Right forelimb (tissue), 1 donor: Measurements from ENCODE around the gene CCDC192.
"Not testable (repeated sequence)": the region's sequence is repeated elsewhere in the genome, so short reads cannot be mapped to it uniquely, and the experiment has no call there.

Source experiments
- DNase-seq: peaks from one replicate; pipeline ENCODE4 v3.0.0-alpha.2; 2018

Gene CCDC192

GRCh38 chr5:127769386-127769785 is 66.2 kb downstream of the CCDC192 start:
- DNase-seq: no peak

DNA sequence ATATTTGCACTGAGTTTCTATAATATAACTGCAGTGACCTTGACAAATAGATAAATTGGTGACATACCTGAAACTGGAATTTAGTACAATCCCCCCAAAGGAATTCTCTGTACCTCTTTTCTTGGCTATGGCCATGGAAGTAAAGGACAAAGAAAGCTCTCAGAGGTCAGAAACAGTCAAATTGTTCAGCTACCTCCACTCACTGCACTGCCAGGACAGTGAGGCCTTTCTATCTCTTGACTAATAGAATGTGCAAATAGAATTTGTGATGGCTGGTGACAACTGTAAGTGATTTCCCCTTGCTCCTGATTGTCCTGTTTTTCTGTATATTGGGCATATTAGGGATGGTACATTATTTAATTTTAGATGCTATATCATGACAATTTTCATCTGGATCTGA is 67.1 kb downstream of the CCDC192 start:
- DNase-seq: no peak

DNA sequence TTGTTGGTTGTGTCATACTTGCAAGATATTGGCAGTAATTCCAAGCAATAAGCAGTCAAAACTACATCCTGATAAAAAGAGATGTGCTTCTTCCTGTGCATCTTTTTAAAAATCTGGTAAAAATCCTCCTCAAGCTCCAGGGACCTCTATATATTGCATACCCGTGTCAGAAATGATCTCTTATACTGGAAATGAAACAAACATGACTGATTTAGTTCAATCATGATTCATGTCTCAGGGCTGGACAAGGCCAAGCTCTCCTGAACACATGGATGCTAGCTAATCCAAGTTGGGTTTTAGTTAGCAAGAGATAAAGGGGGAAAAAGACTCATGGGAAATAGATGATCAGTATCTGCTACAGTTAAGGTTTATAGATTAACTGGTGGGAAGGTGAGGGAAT is 69.3 kb downstream of the CCDC192 start:
- DNase-seq: no peak

DNA sequence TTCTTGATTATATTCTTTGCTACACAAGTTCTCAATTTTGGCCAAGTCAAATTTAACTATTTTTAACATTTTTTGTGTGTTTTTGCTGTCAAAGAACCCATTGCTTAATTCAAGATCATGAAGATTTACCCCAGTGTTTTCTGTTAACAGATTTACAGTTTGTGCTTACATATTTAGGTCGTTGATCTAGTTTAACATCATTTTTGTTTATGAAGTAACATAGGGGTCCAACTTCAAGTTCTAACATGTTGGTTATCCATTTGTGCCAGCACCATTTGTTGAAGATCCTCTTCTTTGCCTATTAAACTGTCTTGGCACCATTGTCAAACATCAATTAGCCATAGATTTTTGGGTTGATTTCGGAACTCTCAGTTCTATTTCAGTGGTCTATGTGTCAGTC is 71.0 kb downstream of the CCDC192 start:
- no peak for DNase-seq

DNA sequence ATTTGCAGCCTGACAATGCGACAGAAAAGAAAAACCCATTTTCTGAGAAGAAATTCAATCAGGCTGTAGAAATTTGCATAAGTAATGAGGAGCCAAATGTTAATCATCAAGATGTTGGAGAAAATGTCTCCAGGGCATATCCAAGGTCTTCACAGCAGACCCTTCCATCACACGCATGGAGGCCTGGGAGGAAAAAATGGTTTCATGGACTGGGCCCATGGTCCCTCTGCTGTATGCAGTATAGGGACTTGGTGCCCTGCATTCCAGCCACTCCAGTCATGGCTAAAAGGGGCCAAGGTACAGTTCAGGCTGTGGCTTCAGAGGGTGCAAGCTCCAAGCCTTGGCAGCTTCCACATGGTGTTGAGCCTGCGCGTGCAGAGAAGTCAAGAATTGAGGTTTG is 73.3 kb downstream of the CCDC192 start:
- DNase-seq: no peak

DNA sequence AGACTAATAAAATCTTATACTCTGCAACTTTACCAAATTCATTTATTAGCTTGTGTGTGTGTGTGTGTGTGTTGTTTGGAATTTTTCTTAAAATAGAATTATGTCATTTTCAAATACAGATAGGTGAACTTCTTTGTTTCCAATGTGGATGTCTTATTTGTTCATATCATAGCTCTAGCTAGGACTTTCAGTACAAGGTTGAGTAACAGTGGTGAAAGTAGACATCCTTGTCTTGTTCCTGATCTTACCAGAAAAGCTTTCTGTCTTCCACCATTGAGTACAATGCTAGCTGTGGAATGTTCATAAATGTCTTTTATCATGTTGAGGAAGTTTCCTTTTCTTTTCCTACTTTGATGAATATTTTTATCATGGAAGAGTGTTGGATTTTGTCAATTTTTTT is 74.8 kb downstream of the CCDC192 start:
- DNase-seq: no peak

DNA sequence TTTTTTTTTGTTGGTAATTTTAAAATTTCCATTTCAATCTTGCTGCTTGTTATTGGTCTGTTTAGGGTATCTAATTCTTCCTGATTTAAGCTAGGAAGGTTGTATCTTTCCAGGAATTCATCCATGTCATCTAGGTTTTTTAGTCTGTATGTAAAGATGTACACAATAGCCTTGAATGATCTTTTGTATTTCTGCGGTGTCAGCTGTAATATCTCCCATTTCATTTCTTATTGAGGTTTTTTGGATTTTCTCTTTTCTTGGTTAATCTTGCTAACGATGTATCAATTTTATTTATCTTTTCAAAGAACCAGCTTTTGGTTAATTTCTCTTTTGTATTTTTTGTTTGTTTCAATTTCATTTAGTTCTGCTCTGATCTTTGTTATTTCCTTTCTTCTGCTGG is 79.3 kb downstream of the CCDC192 start:
- DNase-seq: not testable (repeated sequence)

GRCh38 chr5:127785098-127785927 is 82.1 kb downstream of the CCDC192 start:
- no peak for DNase-seq

DNA sequence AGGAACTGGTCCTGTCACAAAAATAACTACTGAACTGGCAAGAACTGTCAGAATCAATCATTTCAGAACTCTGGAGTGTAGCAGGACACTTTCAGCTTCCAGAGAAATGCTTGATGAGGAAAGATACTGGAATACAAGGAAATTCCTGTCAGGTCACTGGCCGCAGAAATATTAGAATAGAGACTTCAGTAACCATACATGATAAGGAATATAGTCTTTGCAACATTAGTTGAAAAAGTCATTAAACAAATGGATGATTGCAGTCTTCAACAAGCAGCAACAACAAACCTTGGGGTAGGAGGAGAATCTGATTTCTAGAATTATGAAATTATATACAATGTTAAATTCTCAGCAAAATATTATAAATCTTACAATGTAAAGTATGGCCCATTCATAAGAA is 88.2 kb downstream of the CCDC192 start:
- no peak for DNase-seq

GRCh38 chr5:127791908-127792307 is 88.7 kb downstream of the CCDC192 start:
- DNase-seq: not testable (repeated sequence)

- DNase-seq: no peak
These were observed 89.9 kb downstream of the CCDC192 start for GRCh38 chr5:127793052-127793451.

GRCh38 chr5:127793879-127794278 is 90.7 kb downstream of the CCDC192 start:
- no peak for DNase-seq

GRCh38 chr5:127796211-127796610 is 93.0 kb downstream of the CCDC192 start:
- no peak for DNase-seq

DNA sequence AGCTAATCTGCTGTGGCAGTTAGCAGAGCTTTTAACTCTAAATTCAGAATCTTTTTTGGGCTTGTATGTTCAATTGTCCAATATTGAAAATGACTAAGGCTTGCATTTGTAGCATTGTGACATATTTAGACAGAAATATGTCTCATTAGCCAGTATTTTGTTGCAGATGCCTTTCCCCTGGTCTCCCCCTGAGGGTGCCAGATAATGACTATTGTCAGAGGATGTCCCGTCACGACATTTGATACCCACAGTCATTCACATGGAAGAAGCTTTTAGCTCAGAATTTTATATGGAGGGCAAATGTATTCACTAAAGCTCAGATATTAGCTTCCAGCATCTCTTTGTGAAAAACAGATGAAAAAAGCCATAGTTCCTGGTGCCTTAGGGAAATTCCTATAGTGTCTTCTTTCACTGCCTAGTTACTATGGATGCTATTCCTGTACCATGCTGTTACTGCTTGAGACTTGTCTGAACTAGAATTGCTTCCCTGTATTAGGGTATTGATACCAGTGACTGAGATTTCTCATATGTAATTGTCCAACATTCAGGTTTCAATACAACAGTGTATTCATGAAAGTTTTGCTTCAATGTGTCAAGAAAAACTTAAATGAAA is 96.2 kb downstream of the CCDC192 start:
- no peak for DNase-seq

DNA sequence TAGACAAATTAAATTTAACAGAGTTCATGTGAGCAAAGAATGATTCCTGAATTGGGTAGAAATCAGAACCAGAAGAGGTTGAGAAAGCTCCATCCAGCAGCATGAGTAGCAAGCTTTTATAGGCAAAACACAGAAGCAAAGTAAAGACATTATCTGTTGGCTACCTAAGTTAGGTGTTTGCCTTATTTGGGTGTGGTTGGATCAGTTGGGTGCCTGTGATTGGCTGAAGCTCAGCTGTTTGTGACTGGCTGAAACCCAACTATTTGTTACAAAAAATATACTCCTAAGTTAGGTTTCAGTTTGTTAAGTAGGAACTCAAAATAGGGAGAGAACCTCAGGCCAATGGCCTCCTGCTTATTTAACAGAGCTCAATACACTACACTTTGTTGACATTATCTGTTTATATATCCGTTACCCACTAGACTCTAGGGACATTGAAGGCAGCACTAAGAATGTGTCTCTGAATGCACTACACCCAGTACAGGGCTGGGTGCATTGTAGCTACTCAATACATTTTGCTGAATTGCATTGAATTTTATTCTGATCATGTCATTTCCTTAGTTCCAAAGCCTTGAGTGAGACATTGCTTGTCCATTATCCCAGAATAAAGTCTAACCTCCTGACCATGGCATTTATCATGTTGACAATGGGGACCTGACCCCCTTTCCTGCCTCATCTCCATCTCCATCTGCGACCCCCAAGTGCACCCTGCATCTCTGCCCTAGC is 98.7 kb downstream of the CCDC192 start:
- DNase-seq: no peak

DNA sequence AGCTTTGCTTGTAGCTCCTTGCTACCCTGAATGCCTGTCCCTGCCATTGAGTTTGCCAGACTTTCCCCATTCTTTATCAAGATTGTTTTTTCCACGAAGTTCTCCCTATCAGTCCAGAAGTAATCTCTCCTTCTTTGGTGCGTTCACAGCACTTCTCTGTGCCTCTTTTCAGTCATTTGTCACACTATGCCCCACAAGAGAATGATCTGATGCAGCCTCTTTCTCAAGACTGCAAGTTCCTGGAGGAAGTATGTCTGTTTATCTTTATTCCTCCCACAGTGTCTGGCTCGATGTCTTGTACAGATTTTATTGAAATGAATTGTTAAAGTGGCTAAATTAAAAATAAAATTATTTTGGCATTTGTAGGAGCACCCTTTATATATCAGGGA is 99.3 kb downstream of the CCDC192 start:
- DNase-seq: no peak

DNA sequence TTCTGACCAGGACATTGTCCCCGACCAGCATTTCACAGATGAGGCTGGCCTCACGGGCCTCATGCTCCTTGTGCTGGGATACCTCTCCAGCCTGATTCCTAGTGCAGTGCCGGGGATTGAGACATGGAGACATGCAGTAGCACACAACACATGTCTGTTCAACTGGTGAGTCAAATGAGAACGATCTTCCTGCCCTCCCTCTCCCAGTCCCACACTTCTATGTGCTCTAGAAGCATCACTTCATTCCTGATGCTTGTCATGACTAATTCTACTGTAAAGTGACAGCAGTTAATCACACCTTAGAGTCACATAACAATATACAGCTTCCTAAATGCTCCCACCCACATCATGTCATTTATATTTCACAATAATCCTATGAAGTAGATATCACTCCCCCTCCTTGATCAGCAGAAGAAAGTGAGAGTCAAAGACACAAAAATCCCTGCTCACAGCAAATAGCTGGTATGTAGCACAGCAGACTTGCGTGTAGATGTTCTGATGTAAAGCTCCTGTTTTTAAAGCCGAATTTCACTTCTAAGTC is 101.8 kb downstream of the CCDC192 start:
- no peak for DNase-seq

GRCh38 chr5:127805448-127805847 is 102.3 kb downstream of the CCDC192 start:
- no peak for DNase-seq

GRCh38 chr5:127806776-127807175 is 103.6 kb downstream of the CCDC192 start:
- DNase-seq: no peak

GRCh38 chr5:127809533-127809932 is 106.3 kb downstream of the CCDC192 start:
- no peak for DNase-seq

DNA sequence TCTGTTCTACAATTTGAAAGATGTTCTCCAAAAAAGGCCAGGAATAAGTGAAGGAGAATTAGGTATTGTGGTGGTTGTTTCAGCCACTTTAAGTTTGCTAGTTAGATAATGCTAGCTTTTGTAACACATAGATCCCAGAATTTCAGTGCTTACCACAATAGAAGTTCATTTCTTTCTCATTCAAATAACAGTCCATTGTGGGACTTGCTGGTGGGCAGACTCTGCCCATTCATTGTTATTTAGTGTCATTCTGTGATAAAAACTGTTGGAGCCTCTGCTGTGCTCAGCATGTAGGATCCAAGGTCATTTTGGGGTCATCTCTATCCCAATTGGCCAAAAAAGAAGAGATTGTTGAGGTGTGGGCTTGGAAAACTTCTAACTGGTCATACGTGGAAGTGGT is 106.8 kb downstream of the CCDC192 start:
- DNase-seq: no peak

GRCh38 chr5:127810707-127811490 is 107.7 kb downstream of the CCDC192 start:
- DNase-seq: no peak

DNA sequence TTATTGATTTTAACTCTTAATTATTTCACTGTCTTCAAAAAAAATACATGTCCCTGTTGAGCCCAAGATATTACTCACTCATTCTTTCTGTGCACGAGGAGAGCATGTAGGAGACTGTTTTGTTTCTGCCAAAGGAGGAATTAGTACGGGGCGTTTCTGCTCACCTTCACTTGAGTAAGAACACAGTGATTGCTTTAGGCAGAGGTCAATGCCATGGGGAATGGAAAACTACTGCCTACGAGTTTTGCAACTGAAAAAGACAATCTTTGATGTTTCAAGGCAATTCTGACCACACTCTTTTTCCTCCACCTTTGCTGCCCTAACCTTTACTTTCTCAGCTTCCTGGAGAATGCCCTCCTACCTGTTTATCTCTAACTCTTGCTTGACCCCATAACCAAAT is 109.4 kb downstream of the CCDC192 start:
- no peak for DNase-seq
